GM20000 (cell line): ENCODE measurements around the gene HSPA12A.

Experiments used
- DNase-seq: peaks from one replicate; pipeline ENCODE4 v3.0.0; 2012; ENCODE audit warnings: low spot score
- CTCF ChIP-seq: IDR thresholded peaks from 2 replicates; pipeline ENCODE4 v1.5.1; 2012; ENCODE audit warnings: mild to moderate bottlenecking, control low read depth; ENCODE audit errors: extremely low read depth, missing control alignments

HSPA12A gene

GRCh38 chr10:116721547-116722392 is 20.6 kb downstream of the HSPA12A start:
- DNase-seq: no peak

GRCh38 chr10:116720668-116721546 is 21.5 kb downstream of the HSPA12A start:
- DNase-seq: no peak
- no peak for TF ChIP-seq CTCF

More at GRCh38 chr10:116721547-116722392, 20.6 kb downstream of the HSPA12A start:
- no peak for TF ChIP-seq CTCF

DNA sequence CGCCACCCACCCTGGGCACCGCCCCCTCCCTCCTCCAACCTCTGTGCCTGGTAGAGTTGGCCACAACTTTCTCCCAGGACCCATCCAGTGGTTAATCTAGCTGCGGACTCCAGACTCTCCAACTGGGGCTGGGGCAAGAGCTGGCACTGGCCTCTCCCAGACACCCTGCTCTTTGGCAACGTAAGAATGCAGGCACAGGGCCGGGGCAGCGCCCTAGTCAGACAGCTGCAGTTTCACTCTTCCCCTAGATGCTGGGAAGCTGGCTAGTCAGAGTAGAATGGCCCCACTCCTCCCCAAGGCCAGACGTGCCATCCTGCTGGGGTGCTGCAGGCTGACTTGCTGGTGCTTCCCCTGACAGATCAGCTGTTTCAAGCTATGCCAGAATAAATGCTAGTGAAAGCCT is 22.1 kb downstream of the HSPA12A start:
- DNase-seq: no peak

DNA sequence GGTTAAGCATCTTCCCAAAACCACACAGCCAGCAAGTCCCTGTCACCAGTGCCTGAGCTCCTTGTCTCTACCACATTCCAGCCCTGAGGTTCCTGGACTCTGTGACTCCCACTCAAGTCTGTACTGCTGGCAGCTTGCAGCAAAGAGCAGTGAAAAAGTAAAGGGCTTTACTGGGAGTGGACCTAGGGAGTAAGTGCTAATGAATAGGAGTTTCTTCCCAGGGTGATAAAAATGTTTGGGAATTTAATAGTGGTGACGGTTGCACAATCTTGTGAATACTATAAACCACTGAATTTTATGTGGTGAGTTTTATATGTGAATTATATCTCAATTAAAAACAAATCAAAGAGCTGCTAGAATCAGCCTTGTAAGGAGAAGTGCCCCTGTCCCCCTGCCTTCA is 22.6 kb downstream of the HSPA12A start:
- TF ChIP-seq CTCF: no peak
- no peak for DNase-seq

More for the DNA sequence above, 22.1 kb downstream of the HSPA12A start:
- no peak for TF ChIP-seq CTCF

GRCh38 chr10:116718058-116718457 is 24.3 kb downstream of the HSPA12A start:
- DNase-seq: no peak
- TF ChIP-seq CTCF: no peak

GRCh38 chr10:116716381-116716780 is 26.0 kb downstream of the HSPA12A start:
- DNase-seq: no peak
- TF ChIP-seq CTCF: no peak
